ENCODE measurements around the gene DMD. TPM values are rescaled to one million over a fixed set of nuclear protein-coding genes. Genes with fewer than 3 reads are reported as not detected.

DMD gene
- total and polyA plus RNA-seq, 2 of the 13 experiments (the other 11 are each of a cell fraction or from before 2014, with no cell fraction given) = 17.6 to 25.9 TPM

DNA sequence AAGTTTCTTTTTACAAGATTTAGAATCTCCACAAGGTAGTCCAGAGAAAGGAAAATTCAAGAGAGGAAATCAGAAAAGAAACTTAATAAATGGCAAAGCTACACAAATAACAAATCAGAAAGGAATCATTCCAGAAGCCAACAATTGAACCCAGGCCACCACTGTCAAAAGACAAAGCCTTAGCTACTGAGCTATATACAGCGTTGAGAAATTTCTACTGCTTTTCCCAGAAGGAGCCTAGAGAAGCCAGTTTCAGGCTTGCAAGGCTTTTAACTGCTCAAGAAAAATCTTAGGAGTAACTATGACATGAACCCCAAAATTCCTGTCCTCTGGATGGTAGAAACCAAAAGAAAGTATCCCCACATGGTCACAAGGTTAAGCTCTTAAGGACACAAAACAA is 129.0 kb downstream of the DMD start:
- Histone ChIP-seq H3K4me3 (replicated peaks in 1 of 3; ENCODE audit: insufficient read depth in 1 of 3, low read depth in 2 of 3, low read length in 3 of 3) (no peak overlapping the region), H3K9me3 (ENCODE audit: low read length) (no peaks in the 10 kb centered on the region), H3K36me3 (replicated peaks in 1 of 2; ENCODE audit: control insufficient read depth in 1 of 2, insufficient read depth in 2 of 2, low read length in 2 of 2) (no peaks in the 10 kb centered on the region), H3K79me2 (ENCODE audit: insufficient read depth, low read length) (no peaks in the 10 kb centered on the region), H3K9ac (ENCODE audit: insufficient read depth, low read depth, low read length) (no peak overlapping the region), H3K4me2 (ENCODE audit: low read depth, low read length) (no peak overlapping the region), H3K27me3 (ENCODE audit: control insufficient read depth in 1 of 2, insufficient read depth in 2 of 2, low read length in 2 of 2) (no peaks in the 10 kb centered on the region), H3K4me1 (ENCODE audit: insufficient read depth, low read length) (no peaks in the 10 kb centered on the region), H2AFZ (ENCODE audit: low read length) (no peak overlapping the region), H3K27ac (ENCODE audit: extremely low read length, insufficient read depth, low read length) (no peak overlapping the region), H4K20me1 (ENCODE audit: insufficient read depth, low read length) (no peaks in the 10 kb centered on the region)
- no TSS peak for BruUV-seq (replicated peaks)
- ATAC-seq (no peak), DNase-seq (ENCODE audit: low spot score) (no peak), FAIRE-seq (no peak)
- CTCF ChIA-PET (ENCODE audit: low intra/inter-chr PET ratio, low total read pairs) = no interaction called here
- in situ Hi-C loops (cut with HindIII; ENCODE audit: extremely low pct_ligation_motif_present, low pct_unique_long_range_greater_than_20kb) (no loop called here), intact Hi-C loops (cut with micrococcal nuclease; ENCODE audit: unreplicated experiment) (no loop called here)
- TF ChIP-seq, protein P1, sequence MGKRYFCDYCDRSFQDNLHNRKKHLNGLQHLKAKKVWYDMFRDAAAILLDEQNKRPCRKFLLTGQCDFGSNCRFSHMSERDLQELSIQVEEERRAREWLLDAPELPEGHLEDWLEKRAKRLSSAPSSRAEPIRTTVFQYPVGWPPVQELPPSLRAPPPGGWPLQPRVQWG (CRISPR knock-in tag; IDR thresholded peaks at IDR 0.05; ENCODE audit: borderline replicate concordance, low read depth) = no peak
- TF ChIP-seq NAIF1 (CRISPR knock-in tag; IDR thresholded peaks at IDR 0.05; ENCODE audit: borderline replicate concordance) = no peak
- POLR2A ChIA-PET = no interaction called here
- 0% methylated on average over 1 of the region's 1 CpG for WGBS (ENCODE audit: low lambda C conversion rate)

DNA sequence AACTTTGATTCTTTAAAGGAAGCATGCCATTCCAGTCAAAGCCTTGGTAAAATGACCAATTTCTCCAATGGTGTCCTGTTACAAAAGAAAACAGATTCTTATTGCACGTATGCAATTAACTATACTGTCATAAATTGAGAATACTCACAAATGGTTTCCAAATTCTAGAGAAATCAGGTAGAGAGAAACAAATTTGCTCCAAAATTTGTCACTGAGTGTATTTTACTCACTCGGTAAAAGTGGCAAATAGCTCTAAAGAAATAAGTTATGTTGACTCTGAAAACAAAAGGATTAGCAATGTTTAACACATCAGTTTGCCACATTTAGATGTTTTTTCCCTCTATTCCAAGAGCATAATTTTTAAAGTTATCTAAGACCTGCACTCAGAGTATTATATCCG is 133.1 kb downstream of the DMD start:
- ChIA-PET CTCF (ENCODE audit: low intra/inter-chr PET ratio, low total read pairs) (no interaction called here), POLR2A (no interaction called here)

More for the DNA sequence above, 133.1 kb downstream of the DMD start:
- no peak overlapping the region for H3K27ac ChIP-seq (ENCODE audit: extremely low read length, insufficient read depth, low read length)
- no peaks in the 10 kb centered on the region for H3K79me2 ChIP-seq (ENCODE audit: insufficient read depth, low read length)
- H3K9ac ChIP-seq (ENCODE audit: insufficient read depth, low read depth, low read length) = no peak overlapping the region
- H3K27me3 ChIP-seq (ENCODE audit: control insufficient read depth in 1 of 2, insufficient read depth in 2 of 2, low read length in 2 of 2) = no peaks in the 10 kb centered on the region
- DNase-seq (ENCODE audit: low spot score) (no peak), FAIRE-seq (no peak), ATAC-seq (no peak)
- no peak overlapping the region for H3K4me3 ChIP-seq (replicated peaks in 1 of 3; ENCODE audit: insufficient read depth in 1 of 3, low read depth in 2 of 3, low read length in 3 of 3)
- in situ Hi-C loops (cut with HindIII; ENCODE audit: extremely low pct_ligation_motif_present, low pct_unique_long_range_greater_than_20kb) = no loop called here
- no peaks in the 10 kb centered on the region for H4K20me1 ChIP-seq (ENCODE audit: insufficient read depth, low read length)
- TF ChIP-seq ZNF567 (CRISPR knock-in tag; IDR thresholded peaks at IDR 0.05; ENCODE audit: borderline replicate concordance) (no peak), IRX3 (CRISPR knock-in tag; IDR thresholded peaks at IDR 0.05; ENCODE audit: borderline replicate concordance, low read depth) (no peak), ZKSCAN5 (CRISPR knock-in tag; IDR thresholded peaks at IDR 0.05) (no peak), TOPORS (CRISPR knock-in tag; IDR thresholded peaks at IDR 0.05) (no peak), ZNF432 (CRISPR knock-in tag; IDR thresholded peaks at IDR 0.05; ENCODE audit: borderline replicate concordance) (no peak), FOXK2 (IDR thresholded peaks at IDR 0.05) (no peak), ZNF501 (CRISPR knock-in tag; IDR thresholded peaks at IDR 0.05) (no peak)
- TF ChIP-seq, protein P2, sequence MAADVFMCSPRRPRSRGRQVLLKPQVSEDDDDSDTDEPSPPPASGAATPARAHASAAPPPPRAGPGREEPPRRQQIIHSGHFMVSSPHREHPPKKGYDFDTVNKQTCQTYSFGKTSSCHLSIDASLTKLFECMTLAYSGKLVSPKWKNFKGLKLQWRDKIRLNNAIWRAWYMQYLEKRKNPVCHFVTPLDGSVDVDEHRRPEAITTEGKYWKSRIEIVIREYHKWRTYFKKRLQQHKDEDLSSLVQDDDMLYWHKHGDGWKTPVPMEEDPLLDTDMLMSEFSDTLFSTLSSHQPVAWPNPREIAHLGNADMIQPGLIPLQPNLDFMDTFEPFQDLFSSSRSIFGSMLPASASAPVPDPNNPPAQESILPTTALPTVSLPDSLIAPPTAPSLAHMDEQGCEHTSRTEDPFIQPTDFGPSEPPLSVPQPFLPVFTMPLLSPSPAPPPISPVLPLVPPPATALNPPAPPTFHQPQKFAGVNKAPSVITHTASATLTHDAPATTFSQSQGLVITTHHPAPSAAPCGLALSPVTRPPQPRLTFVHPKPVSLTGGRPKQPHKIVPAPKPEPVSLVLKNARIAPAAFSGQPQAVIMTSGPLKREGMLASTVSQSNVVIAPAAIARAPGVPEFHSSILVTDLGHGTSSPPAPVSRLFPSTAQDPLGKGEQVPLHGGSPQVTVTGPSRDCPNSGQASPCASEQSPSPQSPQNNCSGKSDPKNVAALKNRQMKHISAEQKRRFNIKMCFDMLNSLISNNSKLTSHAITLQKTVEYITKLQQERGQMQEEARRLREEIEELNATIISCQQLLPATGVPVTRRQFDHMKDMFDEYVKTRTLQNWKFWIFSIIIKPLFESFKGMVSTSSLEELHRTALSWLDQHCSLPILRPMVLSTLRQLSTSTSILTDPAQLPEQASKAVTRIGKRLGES (CRISPR knock-in tag; IDR thresholded peaks at IDR 0.05; ENCODE audit: borderline replicate concordance) = no peak
- TF ChIP-seq, protein P3, sequence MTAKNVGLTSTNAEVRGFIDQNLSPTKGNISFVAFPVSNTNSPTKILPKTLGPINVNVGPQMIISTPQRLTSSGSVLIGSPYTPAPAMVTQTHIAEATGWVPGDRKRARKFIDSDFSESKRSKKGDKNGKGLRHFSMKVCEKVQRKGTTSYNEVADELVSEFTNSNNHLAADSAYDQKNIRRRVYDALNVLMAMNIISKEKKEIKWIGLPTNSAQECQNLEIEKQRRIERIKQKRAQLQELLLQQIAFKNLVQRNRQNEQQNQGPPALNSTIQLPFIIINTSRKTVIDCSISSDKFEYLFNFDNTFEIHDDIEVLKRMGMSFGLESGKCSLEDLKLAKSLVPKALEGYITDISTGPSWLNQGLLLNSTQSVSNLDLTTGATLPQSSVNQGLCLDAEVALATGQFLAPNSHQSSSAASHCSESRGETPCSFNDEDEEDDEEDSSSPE (CRISPR knock-in tag; IDR thresholded peaks at IDR 0.05) = no peak
- TF ChIP-seq, protein P4, sequence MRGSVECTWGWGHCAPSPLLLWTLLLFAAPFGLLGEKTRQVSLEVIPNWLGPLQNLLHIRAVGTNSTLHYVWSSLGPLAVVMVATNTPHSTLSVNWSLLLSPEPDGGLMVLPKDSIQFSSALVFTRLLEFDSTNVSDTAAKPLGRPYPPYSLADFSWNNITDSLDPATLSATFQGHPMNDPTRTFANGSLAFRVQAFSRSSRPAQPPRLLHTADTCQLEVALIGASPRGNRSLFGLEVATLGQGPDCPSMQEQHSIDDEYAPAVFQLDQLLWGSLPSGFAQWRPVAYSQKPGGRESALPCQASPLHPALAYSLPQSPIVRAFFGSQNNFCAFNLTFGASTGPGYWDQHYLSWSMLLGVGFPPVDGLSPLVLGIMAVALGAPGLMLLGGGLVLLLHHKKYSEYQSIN (CRISPR knock-in tag; IDR thresholded peaks at IDR 0.05; ENCODE audit: borderline replicate concordance) = no peak
- intact Hi-C loops (cut with micrococcal nuclease; ENCODE audit: unreplicated experiment) = no loop called here
- H3K36me3 ChIP-seq (replicated peaks in 1 of 2; ENCODE audit: control insufficient read depth in 1 of 2, insufficient read depth in 2 of 2, low read length in 2 of 2) = no peaks in the 10 kb centered on the region
- no peak overlapping the region for H3K4me2 ChIP-seq (ENCODE audit: low read depth, low read length)
- no TSS peak for BruUV-seq (replicated peaks)
- H3K4me1 ChIP-seq (ENCODE audit: insufficient read depth, low read length) = no peaks in the 10 kb centered on the region
- H2AFZ ChIP-seq (ENCODE audit: low read length) = no peak overlapping the region
- H3K9me3 ChIP-seq (ENCODE audit: low read length) = no peaks in the 10 kb centered on the region
- WGBS (ENCODE audit: low lambda C conversion rate) = 0% methylated on average over 3 of the region's 3 CpGs

Measured in HepG2 (cell line).